Astrocyte (in vitro differentiated cells and primary cell): ENCODE data around the gene TRHDE. TPM values are rescaled to one million over a fixed set of nuclear protein-coding genes. Genes with fewer than 3 reads are reported as not detected.

Experiments used
- DNase-seq: peaks from one replicate; pipeline ENCODE4 v3.0.0-alpha.2; 2010; ENCODE audit warnings: low read depth
- FAIRE-seq: peaks from 2 replicates; lab custom pipeline; 2011; peaks lifted over from hg19 to GRCh38; lab: Jason Lieb, UNC
- H2AFZ ChIP-seq: 2 replicates; pipeline ENCODE4 v1.6.0; 2012; ENCODE audit warnings: low read depth, low read length, inconsistent platforms
- H3K27ac ChIP-seq: 2 replicates; pipeline ENCODE4 v1.5.1; 2011; ENCODE audit warnings: low read depth, low read length, inconsistent platforms
- H3K27me3 ChIP-seq: 2 replicates; pipeline ENCODE4 v1.6.0; 2011; ENCODE audit warnings: low read length, inconsistent platforms; ENCODE audit not compliant: insufficient read depth
- H3K36me3 ChIP-seq: 2 replicates; pipeline ENCODE4 v1.5.1; 2011; ENCODE audit warnings: low read length, inconsistent platforms; ENCODE audit not compliant: insufficient read depth
- H3K4me1 ChIP-seq: 2 replicates; pipeline ENCODE4 v1.5.1; 2011; ENCODE audit warnings: low read length, inconsistent platforms; ENCODE audit not compliant: insufficient read depth
- H3K4me2 ChIP-seq: 2 replicates; pipeline ENCODE4 v1.6.0; 2012; ENCODE audit warnings: low read length, inconsistent platforms
- H3K4me3 ChIP-seq: 2 replicates; pipeline ENCODE4 v1.5.1; 2011; ENCODE audit warnings: low read depth, mild to moderate bottlenecking, low read length, inconsistent platforms; ENCODE audit not compliant: insufficient read depth
- H3K79me2 ChIP-seq: 2 replicates; pipeline ENCODE4 v1.6.0; 2012; ENCODE audit warnings: mild to moderate bottlenecking, low read length, inconsistent platforms; ENCODE audit not compliant: insufficient read depth
- H3K9ac ChIP-seq: 2 replicates; pipeline ENCODE4 v1.6.0; 2012; ENCODE audit warnings: mild to moderate bottlenecking, low read length, inconsistent platforms
- H3K9me3 ChIP-seq: 2 replicates; pipeline ENCODE4 v1.5.1; 2012; ENCODE audit warnings: low read depth, mild to moderate bottlenecking, low read length, inconsistent platforms; ENCODE audit not compliant: insufficient read depth
- H4K20me1 ChIP-seq: 2 replicates; pipeline ENCODE4 v1.6.0; 2012; ENCODE audit warnings: low read length, inconsistent platforms; ENCODE audit not compliant: insufficient read depth
- H3K27ac Mint-ChIP-seq: one replicate; pipeline ENCODE4 v1.8.0; 2021; ENCODE audit warnings: mild to moderate bottlenecking, mixed read lengths; ENCODE audit not compliant: unreplicated experiment
- H3K27me3 Mint-ChIP-seq: one replicate; pipeline ENCODE4 v1.8.0; 2021; ENCODE audit warnings: low read depth, mixed read lengths; ENCODE audit not compliant: unreplicated experiment
- H3K36me3 Mint-ChIP-seq: one replicate; pipeline ENCODE4 v1.8.0; 2021; ENCODE audit warnings: low read depth, mixed read lengths; ENCODE audit not compliant: unreplicated experiment
- H3K4me1 Mint-ChIP-seq: one replicate; pipeline ENCODE4 v1.8.0; 2021; ENCODE audit warnings: low read depth, mixed read lengths; ENCODE audit not compliant: unreplicated experiment
- H3K4me3 Mint-ChIP-seq: one replicate; pipeline ENCODE4 v1.8.0; 2021; ENCODE audit warnings: mild to moderate bottlenecking, moderate library complexity, mixed read lengths; ENCODE audit not compliant: unreplicated experiment
- H3K9me3 Mint-ChIP-seq: one replicate; pipeline ENCODE4 v1.8.0; 2021; ENCODE audit warnings: mild to moderate bottlenecking, mixed read lengths; ENCODE audit not compliant: unreplicated experiment
- CTCF ChIP-seq: IDR thresholded peaks from 2 replicates; pipeline ENCODE4 v1.5.1; 2011; ENCODE audit warnings: low read depth, mild to moderate bottlenecking, inconsistent platforms, low read length, moderate library complexity; ENCODE audit not compliant: insufficient read depth
- EZH2 ChIP-seq: IDR thresholded peaks from 2 replicates; pipeline ENCODE4 v1.6.1; 2012; ENCODE audit warnings: mild to moderate bottlenecking, low read length, inconsistent platforms; ENCODE audit not compliant: insufficient read depth
- total RNA-seq: library from RNA; stranded (reverse); gene quantifications from 2 replicates; pipeline ENCODE4 v1.2.1, GENCODE V29; 2021

The TRHDE gene
- total RNA-seq, 1 donor from 2014 or later, result 1.4 TPM

- Mint-ChIP-seq H3K27ac (no peak overlapping the region), H3K4me1 (no peaks in the 10 kb centered on the region), H3K9me3 (peaks cover 3% of the 10 kb centered on the region), H3K36me3 (no peaks in the 10 kb centered on the region), H3K4me3 (no peak overlapping the region), H3K27me3 (no peaks in the 10 kb centered on the region)
- no peak for TF ChIP-seq EZH2
- no peak for TF ChIP-seq CTCF
- DNase-seq (no peak), FAIRE-seq (no peak)
- no peak overlapping the region for H3K27ac ChIP-seq
- H3K4me3 ChIP-seq, result no peak overlapping the region
- H3K9me3 ChIP-seq, result no peaks in the 10 kb centered on the region
- H3K9ac ChIP-seq, result no peak overlapping the region
- H2AFZ ChIP-seq, result no peak overlapping the region
- no peak overlapping the region for H3K4me2 ChIP-seq
- H3K36me3 ChIP-seq, result no peaks in the 10 kb centered on the region
- no peaks in the 10 kb centered on the region for H4K20me1 ChIP-seq
- H3K79me2 ChIP-seq, result no peaks in the 10 kb centered on the region
- no peaks in the 10 kb centered on the region for H3K4me1 ChIP-seq
- no peaks in the 10 kb centered on the region for H3K27me3 ChIP-seq
Observed at GRCh38 chr12:72380441-72380840, 108.3 kb downstream of the TRHDE start.

- Mint-ChIP-seq H3K36me3 (no peaks in the 10 kb centered on the region), H3K4me3 (no peak overlapping the region), H3K27me3 (no peaks in the 10 kb centered on the region), H3K27ac (no peak overlapping the region), H3K4me1 (no peaks in the 10 kb centered on the region), H3K9me3 (no peaks in the 10 kb centered on the region)
- no peaks in the 10 kb centered on the region for H4K20me1 ChIP-seq
- no peaks in the 10 kb centered on the region for H3K27me3 ChIP-seq
- FAIRE-seq, result no peak
- H3K27ac ChIP-seq, result no peak overlapping the region
- H3K4me2 ChIP-seq, result no peak overlapping the region
- no peaks in the 10 kb centered on the region for H3K36me3 ChIP-seq
- TF ChIP-seq EZH2 (no peak), CTCF (no peak)
- H3K79me2 ChIP-seq, result no peaks in the 10 kb centered on the region
- no peak for DNase-seq
- no peak overlapping the region for H3K9ac ChIP-seq
- H3K4me3 ChIP-seq, result no peak overlapping the region
- H3K9me3 ChIP-seq, result no peaks in the 10 kb centered on the region
- H3K4me1 ChIP-seq, result no peaks in the 10 kb centered on the region
- H2AFZ ChIP-seq, result no peak overlapping the region
Observed at GRCh38 chr12:72388322-72388721, 116.2 kb downstream of the TRHDE start.

- no peak overlapping the region for H2AFZ ChIP-seq
- no peaks in the 10 kb centered on the region for H3K79me2 ChIP-seq
- H3K4me1 ChIP-seq, result no peaks in the 10 kb centered on the region
- no peak overlapping the region for H3K4me3 ChIP-seq
- H3K4me1 Mint-ChIP-seq, result no peaks in the 10 kb centered on the region
- no peak for DNase-seq
- FAIRE-seq, result no peak
- no peaks in the 10 kb centered on the region for H3K27me3 Mint-ChIP-seq
- H3K27me3 ChIP-seq, result no peaks in the 10 kb centered on the region
- no peak overlapping the region for H3K27ac ChIP-seq
- no peak overlapping the region for H3K27ac Mint-ChIP-seq
- no peak overlapping the region for H3K4me3 Mint-ChIP-seq
- H3K9ac ChIP-seq, result no peak overlapping the region
- no peak overlapping the region for H3K4me2 ChIP-seq
- no peaks in the 10 kb centered on the region for H3K9me3 Mint-ChIP-seq
- no peaks in the 10 kb centered on the region for H3K36me3 Mint-ChIP-seq
- no peaks in the 10 kb centered on the region for H4K20me1 ChIP-seq
- H3K9me3 ChIP-seq, result no peaks in the 10 kb centered on the region
- TF ChIP-seq EZH2, result no peak
- no peak for TF ChIP-seq CTCF
- no peaks in the 10 kb centered on the region for H3K36me3 ChIP-seq
Observed at GRCh38 chr12:72390146-72390545, 118.0 kb downstream of the TRHDE start.
